ENCODE measurements around the gene DIAPH2. TPM values are rescaled to one million over a fixed set of nuclear protein-coding genes. Genes with fewer than 3 reads are reported as not detected.

Gene DIAPH2
- total RNA-seq, 1 donor from 2014 or later, result 12.3 TPM

DNA sequence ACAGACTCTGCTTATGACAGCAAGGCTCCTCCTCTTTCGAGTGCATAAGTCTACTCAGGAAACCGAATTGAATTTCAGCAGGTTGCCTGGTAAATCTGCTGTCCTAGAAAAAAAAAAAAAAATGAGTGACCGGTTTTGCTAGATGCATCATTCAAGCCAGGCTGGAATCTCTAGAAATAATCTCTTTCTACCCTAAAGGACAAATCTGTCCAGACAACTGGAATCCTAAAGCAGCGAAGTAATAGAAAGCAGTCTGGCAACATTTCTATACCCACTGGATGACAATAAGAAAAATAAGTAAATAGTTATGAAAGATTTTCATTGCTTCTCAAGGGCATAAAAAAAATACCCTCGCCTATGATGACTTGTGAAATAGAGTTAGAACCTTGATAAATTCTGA lies 902.5 kb downstream of the DIAPH2 start:
- TF ChIP-seq, protein P1, sequence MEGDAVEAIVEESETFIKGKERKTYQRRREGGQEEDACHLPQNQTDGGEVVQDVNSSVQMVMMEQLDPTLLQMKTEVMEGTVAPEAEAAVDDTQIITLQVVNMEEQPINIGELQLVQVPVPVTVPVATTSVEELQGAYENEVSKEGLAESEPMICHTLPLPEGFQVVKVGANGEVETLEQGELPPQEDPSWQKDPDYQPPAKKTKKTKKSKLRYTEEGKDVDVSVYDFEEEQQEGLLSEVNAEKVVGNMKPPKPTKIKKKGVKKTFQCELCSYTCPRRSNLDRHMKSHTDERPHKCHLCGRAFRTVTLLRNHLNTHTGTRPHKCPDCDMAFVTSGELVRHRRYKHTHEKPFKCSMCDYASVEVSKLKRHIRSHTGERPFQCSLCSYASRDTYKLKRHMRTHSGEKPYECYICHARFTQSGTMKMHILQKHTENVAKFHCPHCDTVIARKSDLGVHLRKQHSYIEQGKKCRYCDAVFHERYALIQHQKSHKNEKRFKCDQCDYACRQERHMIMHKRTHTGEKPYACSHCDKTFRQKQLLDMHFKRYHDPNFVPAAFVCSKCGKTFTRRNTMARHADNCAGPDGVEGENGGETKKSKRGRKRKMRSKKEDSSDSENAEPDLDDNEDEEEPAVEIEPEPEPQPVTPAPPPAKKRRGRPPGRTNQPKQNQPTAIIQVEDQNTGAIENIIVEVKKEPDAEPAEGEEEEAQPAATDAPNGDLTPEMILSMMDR (IDR thresholded peaks at IDR 0.05; ENCODE audit: insufficient read depth, low read length, poor library complexity, severe bottlenecking), result no peak
- no peak for DNase-seq (ENCODE audit: low read depth)

DNA sequence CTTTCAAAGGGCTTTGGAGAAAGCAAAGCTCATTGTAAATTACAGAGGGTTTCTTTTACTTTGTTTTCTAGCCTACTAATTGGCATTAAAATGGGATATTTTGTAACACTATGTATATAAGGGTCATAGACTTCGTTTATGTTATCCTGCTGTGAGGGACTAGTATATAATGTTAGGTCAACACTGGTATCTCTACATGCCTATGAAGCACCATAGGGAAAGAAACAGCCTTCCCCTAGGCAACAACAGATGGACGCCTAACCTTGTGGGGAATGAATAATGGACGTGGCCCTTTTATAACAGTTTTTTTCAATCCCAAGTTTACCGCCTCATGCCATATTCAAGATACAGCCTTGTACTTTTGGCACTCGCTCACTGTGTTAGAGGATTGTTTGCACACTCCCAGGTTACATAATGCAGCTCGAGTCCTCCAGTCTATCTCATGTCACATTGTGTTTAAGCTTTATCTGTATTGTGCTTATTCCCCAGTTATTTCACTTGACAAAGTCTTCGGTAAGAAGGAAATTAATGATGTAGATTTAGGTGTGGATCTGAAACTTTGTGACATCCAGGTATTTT lies 910.1 kb downstream of the DIAPH2 start:
- Histone ChIP-seq H3K4me3 (ENCODE audit: low read depth, low read length) (no peak overlapping the region), H3K27me3 (ENCODE audit: control insufficient read depth, insufficient read depth, low read length) (no peaks in the 10 kb centered on the region), H3K36me3 (ENCODE audit: control insufficient read depth, insufficient read depth, low read length) (no peaks in the 10 kb centered on the region)
- TF ChIP-seq, protein P1 (IDR thresholded peaks at IDR 0.05; ENCODE audit: insufficient read depth, low read length, poor library complexity, severe bottlenecking), result no peak
- DNase-seq (ENCODE audit: low read depth), result no peak

More for the DNA sequence above, 902.5 kb downstream of the DIAPH2 start:
- no peaks in the 10 kb centered on the region for H3K27me3 ChIP-seq (ENCODE audit: control insufficient read depth, insufficient read depth, low read length)
- no peaks in the 10 kb centered on the region for H3K36me3 ChIP-seq (ENCODE audit: control insufficient read depth, insufficient read depth, low read length)
- no peak overlapping the region for H3K4me3 ChIP-seq (ENCODE audit: low read depth, low read length)

DNA sequence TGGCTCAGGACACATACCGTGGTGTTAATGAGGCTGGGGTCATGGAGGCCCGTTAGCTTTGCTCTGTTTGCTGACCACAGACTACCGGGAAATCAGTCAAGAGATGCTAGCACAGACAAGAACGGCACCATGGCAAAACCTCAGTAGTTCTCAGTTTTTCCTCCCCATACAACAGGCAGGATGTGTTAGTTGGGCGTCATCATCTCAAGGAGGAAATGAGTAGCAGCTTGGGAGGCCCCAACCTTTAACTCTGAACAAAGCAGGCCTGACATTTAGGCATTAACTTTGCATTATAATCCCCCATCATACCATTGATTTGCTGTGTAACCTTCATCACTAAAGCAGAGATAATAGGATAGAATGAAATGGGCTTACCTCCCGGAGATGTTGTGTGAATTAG lies 913.3 kb downstream of the DIAPH2 start:
- no peak for DNase-seq (ENCODE audit: low read depth)
- H3K4me3 ChIP-seq (ENCODE audit: low read depth, low read length), result no peak overlapping the region
- TF ChIP-seq, protein P1 (IDR thresholded peaks at IDR 0.05; ENCODE audit: insufficient read depth, low read length, poor library complexity, severe bottlenecking), result no peak
- no peaks in the 10 kb centered on the region for H3K36me3 ChIP-seq (ENCODE audit: control insufficient read depth, insufficient read depth, low read length)
- H3K27me3 ChIP-seq (ENCODE audit: control insufficient read depth, insufficient read depth, low read length), result no peaks in the 10 kb centered on the region

DNA sequence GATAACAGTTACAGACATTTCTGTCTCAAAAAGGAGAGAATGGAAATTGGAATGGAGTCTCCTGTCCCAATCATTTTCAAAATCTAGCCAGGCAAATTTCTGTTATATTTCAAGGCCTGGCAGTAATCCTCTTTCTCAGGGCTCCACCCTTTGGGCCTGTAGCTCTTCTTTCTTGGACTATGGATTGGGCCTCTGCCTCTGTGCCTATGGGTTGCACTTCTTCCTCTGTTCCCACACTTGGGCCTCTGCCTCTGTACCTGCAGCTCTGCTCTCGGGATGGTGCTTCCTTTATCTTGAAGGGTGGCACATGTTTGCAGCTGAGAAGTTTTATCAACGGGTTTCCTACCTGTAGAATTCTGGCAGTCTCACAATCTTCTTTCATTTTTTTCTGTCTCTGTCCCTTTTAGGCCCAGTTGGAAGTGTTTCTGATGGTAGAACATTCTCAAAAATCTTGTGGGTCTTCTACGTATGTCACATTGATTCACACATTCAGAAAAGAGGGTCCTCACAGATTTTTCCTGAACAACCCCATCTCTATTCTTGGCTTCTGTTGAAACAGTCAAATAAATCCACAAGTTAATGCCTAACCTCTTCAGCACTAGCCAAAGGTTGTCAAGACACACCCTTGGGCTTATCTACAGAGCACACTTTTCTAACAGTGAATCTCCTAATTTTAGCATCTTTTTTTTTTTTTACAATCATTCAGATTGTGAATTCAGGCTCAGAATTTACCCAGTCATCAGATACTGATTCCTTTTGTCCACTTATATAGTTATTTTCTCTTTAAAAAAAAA lies 918.0 kb downstream of the DIAPH2 start:
- H3K27me3 ChIP-seq (ENCODE audit: control insufficient read depth, insufficient read depth, low read length), result no peaks in the 10 kb centered on the region
- no peak for DNase-seq (ENCODE audit: low read depth)
- TF ChIP-seq, protein P1 (IDR thresholded peaks at IDR 0.05; ENCODE audit: insufficient read depth, low read length, poor library complexity, severe bottlenecking), result no peak
- no peaks in the 10 kb centered on the region for H3K36me3 ChIP-seq (ENCODE audit: control insufficient read depth, insufficient read depth, low read length)
- H3K4me3 ChIP-seq (ENCODE audit: low read depth, low read length), result no peak overlapping the region

DNA sequence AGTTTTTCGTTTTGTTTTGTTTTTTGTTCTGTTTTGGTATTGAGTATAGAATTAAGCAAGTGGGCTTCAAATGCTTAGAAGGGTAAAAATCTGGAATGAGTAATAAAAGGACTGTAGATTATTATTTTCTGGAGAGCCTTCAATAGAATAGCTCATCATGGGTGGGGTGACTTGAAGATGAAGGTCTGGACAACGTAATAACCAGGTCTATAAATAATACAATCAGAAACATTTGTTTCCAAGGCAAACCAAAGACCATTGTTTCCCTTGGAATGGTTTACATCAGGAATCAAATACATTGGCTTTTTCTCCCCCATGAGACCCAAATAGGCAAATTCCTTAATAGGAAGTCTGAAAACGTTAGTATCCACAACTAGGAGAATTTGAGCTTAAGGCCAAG lies 920.6 kb downstream of the DIAPH2 start:
- no peak overlapping the region for H3K4me3 ChIP-seq (ENCODE audit: low read depth, low read length)
- DNase-seq (ENCODE audit: low read depth), result no peak
- H3K27me3 ChIP-seq (ENCODE audit: control insufficient read depth, insufficient read depth, low read length), result no peaks in the 10 kb centered on the region

More for the DNA sequence above, 920.6 kb downstream of the DIAPH2 start:
- TF ChIP-seq, protein P1 (IDR thresholded peaks at IDR 0.05; ENCODE audit: insufficient read depth, low read length, poor library complexity, severe bottlenecking), result no peak
- H3K36me3 ChIP-seq (ENCODE audit: control insufficient read depth, insufficient read depth, low read length), result no peaks in the 10 kb centered on the region
